IMR-90 (cell line): ENCODE results near the gene NELFE. TPM values are rescaled to one million over a fixed set of nuclear protein-coding genes. Genes with fewer than 3 reads are reported as not detected.
A peak's percentile ranks its signal among the peaks of the same experiment; 100 is the strongest.
"Not testable (repeated sequence)": the region's sequence is repeated elsewhere in the genome, so short reads cannot be mapped to it uniquely, and the experiment has no call there.

Source experiments
- ATAC-seq: fragments of 200-7000 bp; cut with Tn5 transposase; 2 replicates; pipeline ENCODE4 v1.9.1; 2020; ENCODE audit warnings: low read depth, mild to moderate bottlenecking, moderate library complexity
- BruUV-seq: library from RNA; stranded (reverse); fragments of 400-500 nt; replicated peaks from 2 replicates; lab custom pipeline; 2021; lab: Mats Ljungman, UMichigan
- CTCF ChIA-PET: fragments of 300-600 bp; formaldehyde crosslinking; extraction: SDS; loops from one replicate; lab custom pipeline; 2021; ENCODE audit warnings: antibody characterized with exemption; lab: Yijun Ruan, JAX
- POLR2A ChIA-PET: fragments of 300-600 bp; sonication (Branson Sonifier 250); formaldehyde crosslinking; loops from one replicate; lab custom pipeline; 2022; ENCODE audit warnings: antibody characterized with exemption; ENCODE audit not compliant: unreplicated experiment; lab: Charles Lee
- DNase-seq: peaks from one replicate; pipeline ENCODE4 v3.0.0; 2013
- H2AFZ ChIP-seq: replicated peaks from 2 replicates; pipeline ENCODE3; 2013; ENCODE audit warnings: low read length, mild to moderate bottlenecking; ENCODE audit not compliant: poor library complexity
- H2AK5ac ChIP-seq: 2 replicates; pipeline ENCODE4 v1.6.1; 2013; ENCODE audit warnings: low read depth, low read length, inconsistent platforms
- H2AK9ac ChIP-seq: replicated peaks from 2 replicates; pipeline ENCODE3; 2013; ENCODE audit warnings: mild to moderate bottlenecking, low read depth, low read length, moderate library complexity; ENCODE audit not compliant: poor library complexity
- H2BK120ac ChIP-seq: 2 replicates; pipeline ENCODE4 v1.6.1; 2013; ENCODE audit warnings: low read depth, low read length, inconsistent platforms
- H2BK15ac ChIP-seq: 3 replicates; pipeline ENCODE4 v1.6.1; 2013; ENCODE audit warnings: low read depth, low read length, inconsistent platforms
- H2BK20ac ChIP-seq: 2 replicates; pipeline ENCODE4 v1.6.1; 2013; ENCODE audit warnings: low read depth, mild to moderate bottlenecking, inconsistent platforms, low read length, moderate library complexity
- H2BK5ac ChIP-seq: 2 replicates; pipeline ENCODE4 v1.6.1; 2013; ENCODE audit warnings: mild to moderate bottlenecking, low read depth, low read length, inconsistent platforms; ENCODE audit not compliant: poor library complexity, severe bottlenecking
- H3K14ac ChIP-seq: replicated peaks from 2 replicates; pipeline ENCODE4 v1.6.1; 2013; ENCODE audit warnings: low read depth, low read length, inconsistent platforms
- H3K18ac ChIP-seq: 2 replicates; pipeline ENCODE4 v1.6.1; 2013; ENCODE audit warnings: low read depth, low read length, control low read depth
- H3K23ac ChIP-seq: 2 replicates; pipeline ENCODE4 v1.6.1; 2013; ENCODE audit warnings: low read depth, low read length, inconsistent platforms
- H3K27ac ChIP-seq: 2 replicates; pipeline ENCODE4 v1.5.1; 2013; ENCODE audit warnings: mild to moderate bottlenecking, control low read depth, low read length; ENCODE audit not compliant: insufficient read depth
- H3K27me3 ChIP-seq: 2 replicates; pipeline ENCODE4 v1.6.1; 2013; ENCODE audit warnings: low read length; ENCODE audit not compliant: control insufficient read depth, insufficient read depth
- H3K36me3 ChIP-seq: 2 replicates; pipeline ENCODE4 v1.6.1; 2013; ENCODE audit warnings: low read length, mixed read lengths; ENCODE audit not compliant: control insufficient read depth, insufficient read depth
- H3K4ac ChIP-seq: 2 replicates; pipeline ENCODE4 v1.6.1; 2013; ENCODE audit warnings: low read depth, low read length, inconsistent platforms
- H3K4me1 ChIP-seq: 2 replicates; pipeline ENCODE4 v1.6.1; 2013; ENCODE audit warnings: low read length, mixed read lengths; ENCODE audit not compliant: control insufficient read depth, insufficient read depth
- H3K4me2 ChIP-seq: 2 replicates; pipeline ENCODE4 v1.6.1; 2013; ENCODE audit warnings: low read depth, mild to moderate bottlenecking, control low read depth, low read length, moderate library complexity
- H3K4me3 ChIP-seq: 2 replicates; pipeline ENCODE4 v1.5.1; 2013; ENCODE audit warnings: low read depth, mild to moderate bottlenecking, control low read depth, low read length, moderate library complexity; ENCODE audit not compliant: insufficient read depth
- H3K56ac ChIP-seq: 2 replicates; pipeline ENCODE4 v1.6.1; 2013; ENCODE audit warnings: low read length, inconsistent platforms; ENCODE audit not compliant: insufficient read depth; ENCODE audit errors: extremely low read depth
- H3K79me1 ChIP-seq, 2 experiments: 2 replicates each; pipeline ENCODE4 v1.6.1; 2013; ENCODE audit warnings: low read length in 2 of 2, inconsistent platforms in 1 of 2, low read depth in 1 of 2
- H3K9ac ChIP-seq: 2 replicates; pipeline ENCODE4 v1.6.1; 2013; ENCODE audit warnings: low read depth, low read length, control low read depth
- H3K9me1 ChIP-seq: 2 replicates; pipeline ENCODE4 v1.6.1; 2013; ENCODE audit warnings: low read length, inconsistent platforms; ENCODE audit not compliant: insufficient read depth
- H3K9me3 ChIP-seq: 2 replicates; pipeline ENCODE4 v1.6.1; 2013; ENCODE audit warnings: low read length; ENCODE audit not compliant: control insufficient read depth, insufficient read depth
- H4K20me1 ChIP-seq: 2 replicates; pipeline ENCODE4 v1.6.1; 2013; ENCODE audit warnings: low read length, inconsistent platforms; ENCODE audit not compliant: insufficient read depth
- H4K5ac ChIP-seq: 2 replicates; pipeline ENCODE4 v1.6.1; 2013; ENCODE audit warnings: mild to moderate bottlenecking, low read depth, low read length, control low read depth
- H4K8ac ChIP-seq, 2 experiments: 2 replicates each; pipeline ENCODE4 v1.6.1; 2013; ENCODE audit warnings: low read depth in 2 of 2, low read length in 2 of 2, control low read depth in 1 of 2, inconsistent platforms in 1 of 2
- H4K91ac ChIP-seq: 2 replicates; pipeline ENCODE4 v1.6.1; 2013; ENCODE audit warnings: low read depth, low read length, inconsistent platforms; ENCODE audit not compliant: insufficient read depth
- WGBS, 2 experiments: methylation state at CpG; one replicate each; pipeline versions ENCODE4 v1.1.5 to v1.1.7; 2013; ENCODE audit warnings: missing lambda C conversion rate in 2 of 2; ENCODE audit not compliant: insufficient read length in 1 of 2; ENCODE audit errors: extremely low coverage in 2 of 2; 5-methylcytosine and 5-hydroxymethylcytosine counted together
- dilution Hi-C: fragments of 300-500 bp; cut with HindIII; formaldehyde crosslinking; loops from one replicate; pipeline ENCODE4 v1.14.3; 2018; ENCODE audit warnings: low sequenced_read_pairs; ENCODE audit not compliant: unreplicated experiment
- in situ Hi-C: fragments of 300-500 bp; cut with MboI; formaldehyde crosslinking; loops from 3 replicates; pipeline ENCODE4 v1.14.3; 2019; ENCODE audit warnings: low sequenced_read_pairs, inconsistent platforms, mixed read lengths
- intact Hi-C: fragments of 100-400 bp; cut with micrococcal nuclease; formaldehyde crosslinking; loops from 2 replicates; pipeline ENCODE4 v1.10.0; 2022
- polyA plus RNA-seq, 3 experiments: library from polyadenylated mRNA; depleted of rRNA; stranded (reverse); fragments of >200 nt; gene quantifications; 2 replicates each; pipeline ENCODE4 v1.2.3, GENCODE V29; 2012; ENCODE audit warnings: low replicate concordance in 1 of 3
- total RNA-seq: library from RNA; depleted of rRNA; stranded (reverse); fragments of >200 nt; gene quantifications from 2 replicates; pipeline ENCODE4 v1.2.3, GENCODE V29; 2012

NELFE gene
- total and polyA plus RNA-seq, 2 of the 4 experiments (the other 2 are of a cell fraction) = 63.6 to 76.0 TPM

GRCh38 chr6:31908255-31908654, 50.5 kb downstream of the NELFE start:
- BruUV-seq, intact Hi-C loops: not testable (repeated sequence)

More at GRCh38 chr6:31908255-31908654, 50.5 kb downstream of the NELFE start:
- H2BK120ac ChIP-seq, H3K4ac ChIP-seq, H3K9me3 ChIP-seq, H3K36me3 ChIP-seq, H4K5ac ChIP-seq, H2AFZ ChIP-seq, H3K9ac ChIP-seq, H3K79me1 ChIP-seq, dilution Hi-C loops, H3K4me1 ChIP-seq, ATAC-seq, H2BK15ac ChIP-seq, H4K8ac ChIP-seq, H2BK20ac ChIP-seq, H3K27me3 ChIP-seq, H3K14ac ChIP-seq, H2AK5ac ChIP-seq, H3K4me3 ChIP-seq, in situ Hi-C loops, H4K20me1 ChIP-seq, POLR2A ChIA-PET, DNase-seq, H3K56ac ChIP-seq: not testable (repeated sequence)
- peak overlapping the region; percentile 4 for H2BK5ac ChIP-seq
- H3K9me1 ChIP-seq = peaks cover 12% of the 10 kb centered on the region; the same call in 1 of the 2 replicates
- CTCF ChIA-PET = interaction anchor here (1.2 kb wide), 1 partner anchor 44 kb away, joined by 3 read pairs; no protein-coding TSS in a partner anchor
- peak overlapping the region; percentile 27; the same call in 1 of the 2 replicates for H3K27ac ChIP-seq
- H3K23ac ChIP-seq = peak overlapping the region; percentile 1; the same call in 1 of the 2 replicates
- peak overlapping the region; percentile 49; the same call in 1 of the 2 replicates for H3K18ac ChIP-seq
- H4K91ac ChIP-seq = peak overlapping the region; percentile 28; the same call in 1 of the 2 replicates
- no CpG with 5 or more reads among the region's 5 CpGs for WGBS, 2 experiments
- H3K4me2 ChIP-seq = 0 out of 2 replicates have a peak overlapping the region, but pooled peaks have one; percentile 86
- H2AK9ac ChIP-seq = peak overlapping the region; percentile 55
